ENCODE data around the gene UGT2B7.

The UGT2B7 gene

DNA sequence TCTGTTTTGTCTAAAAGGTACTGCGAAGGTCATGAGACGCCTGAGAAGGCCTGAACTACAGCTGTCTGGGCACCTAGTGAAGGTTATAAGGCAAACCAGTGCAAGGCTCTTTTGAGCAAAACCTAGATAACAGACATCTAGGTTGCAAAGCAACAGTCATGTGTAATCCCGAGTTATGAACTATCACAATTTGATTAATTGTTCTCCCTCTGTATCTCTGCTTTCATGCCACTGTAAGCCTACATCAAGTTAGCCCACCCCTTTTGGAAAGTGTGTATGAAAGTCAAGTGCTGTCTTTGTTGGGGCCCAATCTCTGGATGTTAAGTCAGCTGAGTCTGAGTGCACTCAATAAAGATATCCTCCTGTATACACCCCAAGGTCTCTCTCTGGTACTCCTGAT, 31.9 kb upstream of the UGT2B7 start:
- Histone ChIP-seq H3K27me3 (replicated peaks; ENCODE audit: control insufficient read depth, insufficient read depth, low read length) (no peaks in the 10 kb centered on the region), H3K4me3 (replicated peaks; ENCODE audit: low read depth, low read length) (no peak overlapping the region), H3K36me3 (ENCODE audit: control insufficient read depth, insufficient read depth, low read length) (no peaks in the 10 kb centered on the region)
- no peak for DNase-seq (ENCODE audit: extremely low read depth, insufficient read length)
- TF ChIP-seq, protein P1, sequence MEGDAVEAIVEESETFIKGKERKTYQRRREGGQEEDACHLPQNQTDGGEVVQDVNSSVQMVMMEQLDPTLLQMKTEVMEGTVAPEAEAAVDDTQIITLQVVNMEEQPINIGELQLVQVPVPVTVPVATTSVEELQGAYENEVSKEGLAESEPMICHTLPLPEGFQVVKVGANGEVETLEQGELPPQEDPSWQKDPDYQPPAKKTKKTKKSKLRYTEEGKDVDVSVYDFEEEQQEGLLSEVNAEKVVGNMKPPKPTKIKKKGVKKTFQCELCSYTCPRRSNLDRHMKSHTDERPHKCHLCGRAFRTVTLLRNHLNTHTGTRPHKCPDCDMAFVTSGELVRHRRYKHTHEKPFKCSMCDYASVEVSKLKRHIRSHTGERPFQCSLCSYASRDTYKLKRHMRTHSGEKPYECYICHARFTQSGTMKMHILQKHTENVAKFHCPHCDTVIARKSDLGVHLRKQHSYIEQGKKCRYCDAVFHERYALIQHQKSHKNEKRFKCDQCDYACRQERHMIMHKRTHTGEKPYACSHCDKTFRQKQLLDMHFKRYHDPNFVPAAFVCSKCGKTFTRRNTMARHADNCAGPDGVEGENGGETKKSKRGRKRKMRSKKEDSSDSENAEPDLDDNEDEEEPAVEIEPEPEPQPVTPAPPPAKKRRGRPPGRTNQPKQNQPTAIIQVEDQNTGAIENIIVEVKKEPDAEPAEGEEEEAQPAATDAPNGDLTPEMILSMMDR (IDR thresholded peaks at IDR 0.05; ENCODE audit: insufficient read depth, low read length, poor library complexity, severe bottlenecking), result no peak

DNA sequence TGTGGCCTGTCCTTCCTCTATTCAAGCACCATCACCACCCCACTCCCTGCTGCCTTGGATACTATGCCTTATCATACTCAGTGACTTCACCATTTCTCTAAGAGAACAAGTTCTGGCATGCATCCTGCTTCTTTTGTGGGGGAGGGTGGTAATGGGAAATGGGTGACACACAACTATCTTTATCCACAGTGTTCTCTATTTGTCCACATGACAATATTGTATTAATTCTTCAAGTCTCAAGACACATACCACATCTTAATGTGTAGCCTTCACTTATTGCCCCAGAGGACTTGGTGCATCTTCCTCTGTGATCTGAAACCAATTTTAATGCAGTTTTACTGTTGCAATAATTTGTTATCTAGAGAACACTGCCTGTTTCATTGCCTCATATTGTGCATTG, 29.3 kb upstream of the UGT2B7 start:
- Histone ChIP-seq H3K4me3 (replicated peaks; ENCODE audit: low read depth, low read length) (no peak overlapping the region), H3K36me3 (ENCODE audit: control insufficient read depth, insufficient read depth, low read length) (no peaks in the 10 kb centered on the region), H3K27me3 (replicated peaks; ENCODE audit: control insufficient read depth, insufficient read depth, low read length) (no peaks in the 10 kb centered on the region)
- DNase-seq (ENCODE audit: extremely low read depth, insufficient read length), result no peak
- TF ChIP-seq, protein P1 (IDR thresholded peaks at IDR 0.05; ENCODE audit: insufficient read depth, low read length, poor library complexity, severe bottlenecking), result no peak

DNA sequence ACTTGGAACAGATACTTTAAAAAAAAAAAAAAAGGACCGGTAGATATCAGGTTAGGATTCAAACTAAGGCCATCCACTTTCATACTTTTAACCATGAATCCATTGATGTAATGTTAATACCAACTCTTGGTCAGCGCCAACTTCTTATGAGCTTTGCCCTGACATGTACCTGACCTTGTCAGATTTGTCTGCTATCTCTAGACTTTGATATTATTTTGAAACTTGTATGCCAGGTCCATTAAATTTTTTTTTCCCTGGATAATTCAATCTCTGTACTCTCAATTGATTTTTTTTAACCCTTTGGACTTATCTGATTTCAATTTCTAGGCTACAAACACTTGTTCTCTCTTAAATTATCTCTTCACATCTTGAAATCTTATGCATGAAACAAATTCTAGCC, 27.2 kb upstream of the UGT2B7 start:
- Histone ChIP-seq H3K27me3 (replicated peaks; ENCODE audit: control insufficient read depth, insufficient read depth, low read length) (no peaks in the 10 kb centered on the region), H3K36me3 (ENCODE audit: control insufficient read depth, insufficient read depth, low read length) (no peaks in the 10 kb centered on the region), H3K4me3 (replicated peaks; ENCODE audit: low read depth, low read length) (no peak overlapping the region)
- TF ChIP-seq, protein P1 (IDR thresholded peaks at IDR 0.05; ENCODE audit: insufficient read depth, low read length, poor library complexity, severe bottlenecking), result no peak
- DNase-seq (ENCODE audit: extremely low read depth, insufficient read length), result no peak

DNA sequence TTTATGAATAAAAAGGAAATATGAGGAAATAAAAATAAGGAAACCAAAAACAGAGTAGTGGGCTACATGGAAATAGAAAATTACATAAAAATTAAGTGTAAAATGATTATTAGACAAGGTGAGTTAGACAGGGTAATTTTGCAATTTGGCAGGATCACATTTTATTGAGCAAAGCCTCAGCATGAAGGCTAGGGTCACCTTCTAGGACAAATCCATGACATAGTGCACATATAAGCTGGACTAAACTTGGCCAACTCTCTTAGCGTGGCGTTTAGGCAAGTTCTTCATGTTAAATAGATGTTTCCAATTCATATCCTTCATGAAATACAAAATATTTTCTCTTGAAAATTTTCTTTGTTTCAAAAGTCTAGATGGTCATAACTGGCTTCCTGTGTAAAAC, 25.7 kb upstream of the UGT2B7 start:
- Histone ChIP-seq H3K27me3 (replicated peaks; ENCODE audit: control insufficient read depth, insufficient read depth, low read length) (no peaks in the 10 kb centered on the region), H3K4me3 (replicated peaks; ENCODE audit: low read depth, low read length) (no peak overlapping the region), H3K36me3 (ENCODE audit: control insufficient read depth, insufficient read depth, low read length) (no peaks in the 10 kb centered on the region)
- no peak for DNase-seq (ENCODE audit: extremely low read depth, insufficient read length)
- TF ChIP-seq, protein P1 (IDR thresholded peaks at IDR 0.05; ENCODE audit: insufficient read depth, low read length, poor library complexity, severe bottlenecking), result no peak

DNA sequence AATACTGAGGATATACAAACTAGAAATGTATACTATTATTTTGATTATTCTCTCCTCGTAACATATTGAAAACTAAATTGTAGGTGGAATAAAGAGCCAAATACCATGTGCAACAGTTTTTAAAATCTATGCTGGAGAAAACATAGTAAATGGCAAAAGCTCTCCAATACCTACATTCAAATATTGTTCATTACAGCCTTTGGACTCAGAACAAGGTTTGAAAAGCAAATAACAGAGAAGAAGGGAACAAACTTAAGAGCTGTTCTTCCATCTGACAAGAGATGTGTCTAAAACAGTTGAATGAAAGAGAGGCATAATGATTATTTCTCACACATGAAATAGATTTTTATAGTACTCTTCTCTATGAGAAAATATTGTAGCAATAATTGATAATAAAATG, 25.0 kb upstream of the UGT2B7 start:
- TF ChIP-seq, protein P1 (IDR thresholded peaks at IDR 0.05; ENCODE audit: insufficient read depth, low read length, poor library complexity, severe bottlenecking), result no peak
- H3K4me3 ChIP-seq (replicated peaks; ENCODE audit: low read depth, low read length), result no peak overlapping the region
- no peaks in the 10 kb centered on the region for H3K27me3 ChIP-seq (replicated peaks; ENCODE audit: control insufficient read depth, insufficient read depth, low read length)
- no peak for DNase-seq (ENCODE audit: extremely low read depth, insufficient read length)
- H3K36me3 ChIP-seq (ENCODE audit: control insufficient read depth, insufficient read depth, low read length), result no peaks in the 10 kb centered on the region

DNA sequence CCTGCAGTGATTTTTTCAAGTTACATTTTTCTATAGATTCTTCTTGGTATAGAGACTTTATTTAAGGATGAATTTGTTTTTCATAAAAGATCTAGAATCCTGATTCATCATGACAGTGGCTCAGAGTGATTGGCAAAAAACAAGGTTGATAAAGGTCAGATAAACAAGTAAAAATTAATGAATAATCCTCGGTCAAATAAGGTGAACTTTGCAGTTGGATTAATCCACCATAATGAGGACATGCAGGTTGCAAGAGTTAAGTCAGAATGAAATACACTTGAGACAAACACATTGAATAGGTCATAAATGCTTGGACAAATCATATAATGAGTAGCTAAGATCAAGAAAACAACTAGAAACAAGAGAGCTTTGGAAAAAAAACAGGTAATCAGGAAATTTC, 22.9 kb upstream of the UGT2B7 start:
- Histone ChIP-seq H3K27me3 (replicated peaks; ENCODE audit: control insufficient read depth, insufficient read depth, low read length) (no peaks in the 10 kb centered on the region), H3K4me3 (replicated peaks; ENCODE audit: low read depth, low read length) (no peak overlapping the region), H3K36me3 (ENCODE audit: control insufficient read depth, insufficient read depth, low read length) (no peaks in the 10 kb centered on the region)
- DNase-seq (ENCODE audit: extremely low read depth, insufficient read length), result no peak
- TF ChIP-seq, protein P1 (IDR thresholded peaks at IDR 0.05; ENCODE audit: insufficient read depth, low read length, poor library complexity, severe bottlenecking), result no peak

Measured in GM06990 (cell line).